GM11168 (cell line): ENCODE results near the gene FSD2.
"Not testable (repeated sequence)": the region's sequence is repeated elsewhere in the genome, so short reads cannot be mapped to it uniquely, and the experiment has no call there.

Source experiments
- in situ Hi-C: fragments of 300-500 bp; cut with MboI; formaldehyde crosslinking; loops from one replicate; pipeline ENCODE4 v1.12.0; 2022; ENCODE audit warnings: low sequenced_read_pairs; ENCODE audit not compliant: unreplicated experiment

FSD2 gene

DNA sequence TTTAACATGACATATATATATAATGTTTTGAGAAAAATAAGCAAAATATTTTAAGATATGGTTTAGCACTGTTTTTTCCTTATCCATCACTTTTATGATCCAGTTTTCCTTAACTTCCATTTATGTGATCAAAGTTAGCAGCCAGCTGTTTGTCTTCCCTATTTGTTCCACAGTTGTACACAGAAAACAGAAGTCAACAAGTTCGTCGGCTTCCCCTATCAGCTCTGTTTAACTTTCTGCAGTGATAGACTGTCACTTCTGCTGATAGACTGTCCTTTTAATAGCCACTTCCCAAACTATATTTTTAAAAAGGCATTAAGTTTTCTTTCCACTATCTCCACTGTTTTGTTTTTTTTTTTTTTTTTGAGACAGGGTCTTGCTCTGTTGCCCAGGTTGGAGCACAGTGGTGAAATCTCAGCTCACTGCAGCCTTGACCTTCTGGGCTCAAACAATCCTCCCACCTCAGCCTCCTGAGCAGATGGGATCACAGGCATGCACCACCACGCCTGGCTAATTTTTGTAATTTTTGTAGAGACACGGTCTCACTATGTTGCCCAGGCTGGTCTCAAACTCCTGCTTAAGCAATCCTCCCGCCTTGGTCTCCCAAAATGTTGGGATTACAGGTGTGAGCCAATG, 7.2 kb downstream of the FSD2 start:
- in situ Hi-C loops: no loop called here

DNA sequence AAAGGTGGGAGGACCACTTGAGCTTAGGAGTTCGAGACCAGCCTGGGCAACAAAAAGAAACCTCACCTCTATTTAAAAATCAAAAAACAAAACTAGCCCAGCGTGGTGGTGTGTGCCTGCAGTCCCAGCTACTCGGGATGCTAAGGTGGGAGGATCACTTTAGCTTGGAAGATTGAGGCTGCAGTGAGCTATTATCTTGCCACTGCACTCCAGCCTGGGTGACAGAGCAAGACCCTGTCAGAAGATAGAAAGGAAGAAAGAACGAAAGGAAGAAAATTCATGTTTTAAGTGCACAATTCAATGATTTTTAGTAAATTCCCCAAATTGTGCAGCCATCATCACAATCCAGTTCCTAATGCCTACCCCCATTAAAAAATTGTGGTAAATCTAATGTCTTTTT, 7.8 kb downstream of the FSD2 start:
- in situ Hi-C loops: no loop called here

DNA sequence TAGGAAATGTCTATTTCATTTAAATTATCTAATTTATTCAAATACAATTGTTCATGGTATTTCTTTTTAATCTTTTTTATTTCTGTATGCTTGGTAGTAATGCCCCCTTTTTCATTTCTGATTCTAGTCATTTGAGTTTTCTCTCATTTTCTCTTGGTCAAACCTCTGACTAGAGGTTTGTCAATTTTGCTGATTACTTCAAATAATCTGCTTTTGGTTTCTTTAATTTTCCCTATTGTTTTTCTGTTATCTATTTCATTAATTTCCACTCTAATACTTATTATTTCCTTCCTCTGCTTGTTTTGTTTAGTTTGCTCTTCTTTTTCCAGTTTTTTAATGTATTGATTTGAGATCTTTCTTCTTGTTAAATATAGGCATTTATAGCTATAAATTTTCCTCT, 12.1 kb downstream of the FSD2 start:
- in situ Hi-C loops: no loop called here

DNA sequence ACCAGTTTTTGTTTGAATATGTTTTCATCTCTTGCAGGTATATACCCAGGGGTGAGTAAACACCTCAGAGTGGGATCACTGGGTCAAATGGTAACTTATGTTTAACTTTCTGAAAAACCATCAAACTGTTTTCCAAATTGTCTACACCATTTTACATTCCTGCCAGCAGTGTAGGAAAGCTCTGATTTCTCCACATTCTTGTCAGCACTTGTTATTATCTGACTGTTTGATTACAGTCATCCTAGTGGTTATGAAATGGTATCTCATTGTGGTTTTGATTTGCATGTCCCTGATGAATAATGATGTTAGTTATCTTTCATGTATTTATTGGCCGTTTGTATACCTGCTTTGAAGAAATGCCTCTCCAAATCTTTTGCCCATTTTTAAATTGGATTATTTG, 13.8 kb downstream of the FSD2 start:
- in situ Hi-C loops: no loop called here

DNA sequence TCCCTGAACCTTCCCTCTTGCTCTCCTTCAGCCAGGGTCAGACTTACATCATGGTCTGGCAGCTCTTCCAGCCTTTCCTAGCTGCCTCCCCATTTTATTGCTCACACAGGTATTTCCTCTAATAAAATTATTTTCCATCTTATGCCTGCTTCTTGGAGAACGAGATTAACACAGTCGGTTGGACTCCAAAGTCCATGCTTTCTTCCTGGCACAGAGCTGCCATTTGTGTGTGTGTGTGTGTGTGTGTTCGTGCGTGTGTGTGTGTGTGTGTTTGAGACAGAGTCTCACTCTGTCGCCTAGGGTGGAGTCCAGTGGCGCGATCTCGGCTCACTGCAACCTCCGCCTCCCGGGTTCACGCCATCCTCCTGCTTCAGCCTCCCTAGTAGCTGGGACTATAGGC, 15.5 kb downstream of the FSD2 start:
- in situ Hi-C loops: no loop called here

DNA sequence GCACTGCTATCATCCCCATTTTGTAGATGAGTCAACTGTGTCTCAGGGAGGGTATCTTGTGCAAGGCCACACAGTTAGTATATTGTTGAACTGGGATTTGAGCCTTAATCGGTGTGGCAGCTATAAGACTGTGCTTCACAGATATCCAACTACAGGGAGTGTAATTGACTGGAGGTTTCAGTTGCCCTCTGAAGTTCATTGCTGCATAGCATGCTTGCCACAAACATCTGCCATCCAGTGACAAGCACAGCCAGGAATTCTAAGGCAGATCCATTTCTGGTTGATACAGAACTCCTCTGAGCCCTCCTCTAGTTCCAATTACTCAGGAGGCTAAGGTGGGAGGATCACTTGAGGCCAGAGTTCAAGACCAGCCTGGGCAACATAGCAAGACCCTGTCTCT, 16.4 kb downstream of the FSD2 start:
- in situ Hi-C loops: no loop called here

DNA sequence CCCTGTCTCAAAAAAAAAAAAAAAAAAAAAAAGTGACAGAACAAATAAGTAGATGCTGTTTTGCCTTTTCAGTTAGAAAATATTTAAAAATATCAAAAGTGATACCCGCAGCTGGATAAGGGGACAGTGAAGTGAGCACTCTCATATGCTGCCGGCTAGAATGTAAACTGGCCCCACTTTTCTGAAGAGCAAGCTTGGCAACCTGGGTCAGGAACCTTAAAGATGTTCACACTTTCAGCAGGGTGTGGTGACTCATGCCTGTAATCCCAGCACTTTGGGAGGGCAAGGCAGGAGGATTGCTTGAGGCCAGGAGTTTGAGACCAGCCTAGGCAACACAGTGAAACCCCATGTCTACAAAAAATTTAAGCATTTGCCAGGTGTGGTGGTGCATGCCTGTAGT, 17.4 kb downstream of the FSD2 start:
- in situ Hi-C loops: no loop called here

DNA sequence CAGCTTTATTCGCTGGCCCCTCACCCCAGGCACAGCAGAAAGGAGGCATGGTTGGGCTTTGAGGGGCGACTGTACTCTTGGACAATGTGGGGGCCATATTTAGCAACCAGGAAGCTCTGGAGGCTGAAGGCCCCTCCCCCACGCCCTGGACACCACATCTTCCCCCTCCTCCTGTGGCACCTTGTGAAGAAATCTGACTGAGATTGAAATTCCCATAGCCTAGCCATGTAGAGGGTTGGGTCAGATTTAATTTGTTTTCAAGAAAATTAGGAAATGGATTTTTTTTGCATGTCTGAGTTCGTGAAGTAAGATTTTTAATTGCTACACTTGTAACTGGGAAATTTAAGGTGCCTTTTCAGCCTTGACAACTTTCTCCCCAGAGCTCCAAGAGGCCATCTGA, 24.5 kb downstream of the FSD2 start:
- in situ Hi-C loops: no loop called here

DNA sequence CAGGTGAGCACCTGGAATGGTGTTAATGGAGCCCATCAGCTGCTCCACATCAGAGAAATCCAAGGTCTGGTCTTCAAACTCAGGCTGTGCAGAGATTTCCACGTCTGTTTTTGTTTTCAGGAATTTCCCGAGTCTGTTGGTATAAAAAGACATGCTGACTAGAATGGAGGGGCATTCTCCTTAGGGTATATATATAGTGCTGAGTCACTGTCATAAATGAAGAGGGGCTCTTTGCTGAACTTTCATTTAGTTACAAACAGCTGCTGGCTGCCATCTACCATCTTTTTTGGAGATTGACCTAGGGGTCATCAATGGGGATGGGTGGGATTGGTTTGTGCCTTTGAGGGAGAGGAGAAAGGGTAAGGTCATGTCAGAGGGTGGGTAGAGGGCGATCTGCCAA, 27.1 kb downstream of the FSD2 start:
- in situ Hi-C loops: no loop called here

DNA sequence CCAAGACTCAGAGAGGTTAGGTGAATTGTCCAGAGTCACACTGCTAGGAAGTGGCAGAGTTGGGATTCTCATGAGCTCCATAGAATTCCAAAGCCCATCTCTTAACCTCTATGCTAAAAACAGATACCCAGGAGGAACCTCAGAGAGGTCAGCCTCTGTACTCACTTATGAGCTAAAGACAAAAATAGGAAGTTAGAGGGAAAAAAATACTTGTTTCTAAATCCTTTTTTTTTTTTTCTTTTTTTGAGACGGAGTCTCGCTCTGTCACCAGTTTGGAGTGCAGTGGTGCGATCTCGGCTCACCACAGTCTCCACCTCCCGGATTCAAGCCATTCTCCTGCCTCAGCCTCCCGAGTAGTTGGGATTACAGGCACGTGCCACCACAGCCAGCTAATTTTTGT, 31.4 kb downstream of the FSD2 start:
- in situ Hi-C loops: no loop called here

DNA sequence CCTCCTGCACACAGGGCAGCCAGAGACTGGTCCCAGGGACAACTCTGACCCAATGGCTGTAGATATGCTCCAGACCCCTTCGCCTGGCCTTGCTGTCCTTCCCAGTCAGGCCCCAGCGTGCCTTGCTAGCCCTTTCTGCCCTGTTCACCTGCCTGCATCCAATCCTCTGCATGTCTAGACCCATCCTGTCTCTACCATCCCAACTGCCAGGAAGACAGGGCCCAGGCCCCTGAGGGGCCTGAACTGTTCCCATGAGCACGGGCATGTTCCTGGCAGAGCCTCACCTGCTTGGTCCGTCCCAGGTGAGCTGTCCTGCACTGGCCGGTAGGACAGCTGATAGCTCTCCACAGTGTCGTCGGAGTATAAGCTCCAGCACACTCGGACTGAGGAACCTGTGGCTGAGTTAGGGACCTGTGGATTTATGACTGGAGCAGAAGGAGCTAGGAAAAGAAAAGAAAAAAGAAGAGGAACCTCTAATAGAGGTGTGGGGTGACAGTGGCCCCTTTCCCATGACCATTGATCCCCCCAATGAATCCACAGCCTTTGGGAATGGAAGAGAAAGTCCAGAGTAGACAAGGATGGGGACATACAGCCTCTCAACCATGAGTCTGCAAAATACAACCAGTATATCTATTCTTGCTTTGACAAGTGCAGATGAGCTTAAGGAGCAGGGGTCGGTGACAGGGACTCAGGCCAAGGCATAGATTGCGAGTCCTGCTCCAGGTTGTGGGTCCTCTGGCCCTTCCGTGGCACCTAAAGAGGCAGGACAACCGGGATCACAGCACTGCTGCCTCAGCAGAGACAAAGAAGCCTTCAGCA, 33.9 kb downstream of the FSD2 start:
- in situ Hi-C loops: no loop called here

DNA sequence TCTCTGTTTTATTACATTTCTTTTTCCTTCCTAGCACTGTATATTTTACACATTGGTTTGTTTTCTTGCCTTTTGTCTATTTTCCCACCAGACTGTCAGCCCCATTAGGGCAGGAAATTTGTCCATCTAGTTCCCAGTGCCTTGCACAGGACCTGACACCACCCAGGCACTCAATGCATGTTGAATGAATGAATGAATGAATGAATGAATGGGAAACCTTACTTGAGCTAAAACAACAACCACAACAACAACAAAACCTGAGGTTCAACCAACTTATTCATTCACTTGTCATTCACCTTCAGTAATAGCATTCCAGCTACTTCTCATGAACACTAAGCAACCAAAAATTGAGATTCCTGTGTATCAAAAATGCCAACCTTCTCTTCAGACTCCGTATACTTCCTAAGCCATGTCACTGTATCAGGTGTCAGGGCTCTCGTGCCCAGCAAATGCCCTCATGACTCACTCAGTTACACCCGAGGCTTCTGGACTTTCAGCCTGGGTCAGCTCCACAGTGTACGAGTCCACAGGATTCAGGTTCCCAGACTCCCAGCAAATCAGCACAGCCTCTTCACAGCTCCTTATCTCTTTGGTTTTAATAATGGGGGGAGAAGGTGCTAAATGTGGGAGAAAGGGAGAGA, 37.3 kb downstream of the FSD2 start:
- in situ Hi-C loops: no loop called here

DNA sequence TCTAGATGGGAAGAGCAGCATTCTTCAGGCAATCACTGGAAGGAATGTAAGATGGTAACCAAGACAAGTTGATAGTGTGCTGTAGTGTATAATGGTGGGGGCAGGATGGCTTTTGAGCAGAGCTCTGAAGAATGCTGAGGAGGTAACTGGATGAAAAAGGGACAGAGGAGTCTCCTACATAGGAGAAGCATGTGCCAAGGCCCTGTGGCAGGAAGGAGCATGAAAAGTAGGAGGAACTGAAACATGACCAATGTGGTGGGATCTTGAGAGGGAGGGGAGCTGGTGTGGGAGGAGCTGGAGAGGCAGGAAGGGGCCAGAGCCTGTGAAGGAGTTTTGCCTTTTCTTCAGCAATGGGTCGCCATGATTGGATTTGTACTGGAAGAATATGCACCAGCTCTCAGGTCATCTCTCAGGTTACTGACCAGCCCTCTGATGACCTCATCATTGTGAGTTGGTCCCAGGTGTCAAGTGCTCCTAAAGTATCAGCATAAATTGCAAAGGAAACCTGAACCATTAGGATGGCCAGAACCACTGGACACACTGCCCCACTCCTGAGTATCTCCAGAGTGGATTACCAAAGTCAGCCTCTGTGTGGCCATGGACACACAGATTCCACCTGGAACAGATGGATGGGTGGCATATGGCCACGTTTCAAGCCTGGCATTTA, 38.6 kb downstream of the FSD2 start:
- in situ Hi-C loops: no loop called here

DNA sequence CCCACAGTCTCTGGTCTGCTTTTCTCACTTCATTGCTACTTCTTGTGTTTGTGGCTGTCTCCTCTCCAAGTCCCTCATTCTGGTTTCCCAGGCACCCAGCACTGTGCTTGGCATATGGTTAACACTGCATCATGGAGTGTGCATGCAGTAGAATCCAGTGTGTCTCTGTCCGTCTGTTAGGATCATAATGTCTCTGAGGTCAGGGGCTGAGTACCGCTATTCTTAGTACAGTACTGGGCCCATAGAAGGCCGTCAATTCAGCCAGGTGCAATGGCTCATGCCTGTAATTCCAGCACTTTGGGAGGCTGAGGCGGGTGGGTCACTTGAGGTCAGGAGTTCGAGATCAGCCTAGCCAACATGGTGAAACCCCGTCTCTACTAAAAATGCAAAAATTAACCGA, 39.7 kb downstream of the FSD2 start:
- in situ Hi-C loops: not testable (repeated sequence)

DNA sequence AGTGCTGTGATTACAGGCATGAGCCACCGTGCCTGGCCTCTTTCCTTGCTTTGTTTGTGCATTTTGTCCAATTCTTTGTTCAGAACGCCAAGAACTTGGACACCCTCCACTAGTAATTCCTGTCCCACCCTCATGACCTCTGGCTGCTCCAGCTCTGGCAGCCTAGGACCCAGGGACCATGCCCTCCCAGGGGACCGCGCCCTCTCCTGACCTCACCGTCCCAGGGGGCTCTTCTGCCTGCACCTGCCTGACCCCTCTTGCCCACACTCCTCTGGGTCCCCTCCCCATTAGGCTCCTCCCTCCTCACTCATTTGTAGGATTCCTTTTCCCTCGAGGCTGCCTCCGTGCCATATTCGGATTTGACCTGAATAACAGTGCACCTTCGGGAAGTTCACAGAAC, 41.1 kb downstream of the FSD2 start:
- in situ Hi-C loops: no loop called here

DNA sequence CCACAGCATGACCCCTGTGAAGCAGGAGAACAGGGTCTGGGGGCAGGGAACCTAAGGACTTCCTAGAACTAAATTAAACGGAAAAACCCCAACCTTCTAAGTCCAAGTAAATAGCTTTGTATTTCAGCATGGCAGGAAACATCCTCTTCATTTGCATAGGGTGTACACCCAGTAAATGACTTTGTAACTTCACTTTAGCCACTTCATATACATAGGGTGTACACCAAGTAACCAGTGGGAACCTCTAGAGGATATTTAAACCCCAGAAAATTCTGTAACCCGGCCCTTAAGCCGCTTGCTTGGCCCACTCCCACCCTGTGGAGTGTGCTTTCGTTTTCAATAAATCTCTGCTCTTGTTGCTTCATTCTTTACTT, 41.8 kb downstream of the FSD2 start:
- in situ Hi-C loops: no loop called here

DNA sequence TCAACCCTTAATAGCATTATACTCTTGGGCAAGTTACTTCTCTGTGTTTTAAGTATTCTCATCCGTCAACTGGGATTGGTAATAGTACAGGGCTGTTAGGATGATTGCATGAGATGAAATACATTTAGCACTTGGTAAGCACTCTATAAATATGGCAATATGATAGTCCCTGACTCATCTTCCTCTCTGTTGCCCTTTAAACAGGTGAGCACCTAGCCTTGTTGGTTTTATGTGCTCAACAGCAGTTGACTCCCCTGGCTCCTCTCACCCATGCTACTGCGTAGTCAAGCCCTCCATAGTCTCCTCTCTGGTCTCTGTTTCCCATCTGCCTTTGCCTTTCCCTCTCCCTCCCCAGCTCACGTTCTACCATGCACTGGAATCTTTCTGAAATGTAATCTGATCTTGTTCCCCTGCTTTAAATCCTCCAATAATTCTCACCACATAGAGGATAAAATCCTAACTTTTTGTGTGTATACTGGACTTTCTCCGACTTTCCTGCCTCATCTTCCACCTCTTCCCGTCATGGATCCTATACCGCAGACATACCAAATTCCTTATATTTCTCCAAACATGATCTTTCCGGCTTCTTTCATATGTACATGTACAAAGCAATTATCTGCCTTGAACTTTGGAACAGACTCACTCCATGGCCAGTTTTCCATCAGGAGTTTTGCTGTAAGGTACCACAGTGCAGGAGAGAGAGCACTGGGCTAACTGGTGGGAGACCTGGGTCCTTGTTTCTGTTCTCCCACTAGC, 42.3 kb downstream of the FSD2 start:
- in situ Hi-C loops: no loop called here

DNA sequence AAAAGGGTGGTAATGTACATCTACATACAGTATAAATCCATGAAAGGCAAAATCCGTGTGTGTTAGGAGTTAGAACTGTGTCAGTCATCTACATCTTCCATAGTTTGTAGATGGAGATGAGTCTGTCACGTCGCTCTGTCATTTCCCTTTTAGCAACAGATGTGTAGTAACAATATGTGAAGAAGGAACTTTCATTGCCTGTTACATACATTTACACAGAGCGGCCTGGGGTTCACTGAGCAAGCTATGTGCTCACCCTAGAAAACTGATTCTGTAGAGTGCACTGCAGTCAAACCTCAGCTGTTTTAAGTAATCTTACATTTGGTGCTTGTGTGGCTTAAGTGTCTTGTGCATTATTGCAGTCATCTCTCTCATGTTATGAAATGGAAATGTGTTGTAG, 54.6 kb downstream of the FSD2 start:
- in situ Hi-C loops: no loop called here

DNA sequence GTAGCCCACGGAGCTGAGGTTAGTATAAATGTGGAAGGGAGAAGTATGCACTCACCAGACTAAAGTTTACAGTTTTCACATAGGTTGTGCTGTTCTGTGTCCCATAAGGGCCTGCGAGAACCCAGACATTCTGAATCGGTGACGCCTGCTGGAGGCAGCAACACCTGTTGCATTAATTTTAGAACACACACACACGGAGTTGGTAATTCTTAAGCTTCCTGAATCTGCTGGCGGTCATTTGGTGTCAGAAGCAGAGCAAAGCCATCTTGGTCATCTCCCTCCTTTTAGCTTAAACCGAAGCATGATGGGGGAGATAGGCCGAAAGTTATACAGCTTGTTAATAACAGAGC, 55.1 kb downstream of the FSD2 start:
- in situ Hi-C loops: no loop called here

DNA sequence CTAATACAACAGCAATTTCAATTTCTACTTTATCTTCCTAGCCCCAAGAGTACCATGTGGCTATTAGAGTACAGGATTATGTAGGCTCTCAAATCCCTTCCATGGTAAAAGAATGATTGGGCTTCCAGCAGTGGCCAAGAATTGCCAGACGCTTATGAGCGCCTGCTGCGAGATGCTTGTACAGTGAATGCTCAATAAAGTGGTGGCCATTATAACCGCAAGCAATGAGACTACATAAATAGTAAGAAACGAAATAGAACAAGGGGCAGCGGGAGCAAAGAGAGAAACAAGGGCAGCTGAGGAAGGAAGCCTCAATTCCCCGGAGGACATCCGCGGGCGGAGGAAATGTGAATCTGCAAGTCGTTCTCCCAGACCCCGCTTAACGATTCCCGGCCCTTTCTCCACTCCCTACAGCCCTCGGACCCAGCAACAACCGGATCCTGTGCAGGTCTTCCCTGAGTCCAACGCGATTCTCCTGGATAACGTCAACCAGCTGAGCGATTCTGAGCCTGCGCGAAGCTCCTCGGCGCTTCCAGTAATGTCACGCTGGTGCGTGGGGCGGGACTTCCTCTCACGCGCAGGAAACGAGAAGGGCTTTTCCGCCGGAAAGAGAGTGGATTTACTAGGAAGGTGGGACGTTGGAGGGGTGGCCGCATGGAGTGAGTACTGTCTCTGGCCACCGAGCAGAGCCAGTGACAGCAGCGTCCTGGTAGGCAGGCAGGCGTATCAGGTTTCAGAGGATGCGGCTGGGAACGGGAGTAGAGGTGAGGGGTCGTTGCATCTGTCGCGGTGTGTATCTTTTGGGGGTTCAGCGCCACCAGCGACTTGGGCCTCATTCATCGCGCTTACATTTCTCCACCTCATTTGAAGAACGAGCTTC, 55.7 kb downstream of the FSD2 start:
- in situ Hi-C loops: no loop called here
